Epithelial cell of umbilical artery (primary cell): ENCODE data around the gene PHF21B. TPM values are rescaled to one million over a fixed set of nuclear protein-coding genes. Genes with fewer than 3 reads are reported as not detected.

Experiments
- total RNA-seq: library from RNA; depleted of rRNA; stranded (reverse); fragments of >200 nt; gene quantifications from 2 replicates; pipeline ENCODE4 v1.2.3, GENCODE V29; 2014

The PHF21B gene
- total RNA-seq, result 0.32 TPM in 1 of 2 replicates, not detected in the other

DNA sequence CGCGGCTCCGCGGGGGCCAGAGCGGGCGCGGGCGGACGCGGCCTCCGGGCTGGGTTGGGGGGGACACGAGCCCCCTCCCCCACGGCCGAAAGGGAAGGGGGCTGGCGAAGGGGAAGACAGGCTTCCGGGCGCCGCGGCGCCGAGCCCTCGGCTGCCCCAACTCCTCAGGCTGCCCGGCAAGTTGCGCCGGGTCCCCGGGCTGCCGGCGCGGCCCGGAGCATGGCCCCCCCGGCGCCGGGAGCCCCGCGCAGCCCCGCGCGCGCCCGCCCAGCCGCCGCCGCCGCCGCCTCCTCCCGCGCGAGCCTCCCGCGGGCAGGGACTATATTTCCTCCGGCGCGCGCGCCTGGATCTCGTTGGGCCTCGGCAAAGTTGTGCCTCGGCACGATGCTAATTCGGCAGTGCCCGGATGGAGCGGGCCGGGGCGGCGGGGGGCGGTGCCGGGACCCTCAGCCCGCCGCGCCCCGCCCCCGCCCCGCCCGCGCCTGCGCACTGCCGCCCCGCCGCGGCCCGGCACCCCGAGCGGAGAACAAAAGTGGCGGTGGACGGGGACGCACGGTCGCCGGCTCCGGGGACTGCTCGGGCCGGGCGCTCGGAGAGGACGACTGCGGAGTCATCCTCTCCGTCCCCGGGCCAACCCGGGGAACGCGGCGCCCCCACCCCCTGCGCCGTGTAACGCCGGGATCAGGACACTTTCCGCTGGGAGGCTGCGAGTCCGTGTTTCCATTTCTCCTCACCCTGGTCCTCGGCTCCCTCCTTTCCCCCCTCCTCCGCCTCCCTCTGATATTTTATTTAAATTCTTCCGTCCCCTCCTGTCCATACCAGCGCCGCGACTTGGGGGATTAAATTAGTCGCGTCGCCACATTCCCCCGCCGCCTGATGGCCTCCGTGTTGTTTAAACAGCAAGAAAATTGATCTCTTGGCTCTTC lies at the start of gene PHF21B:
TSS of gene PHF21B (minus strand) at position 400 of the 926 bp plus-strand sequence. CDS start 456 bp downstream, outside the sequence.

Other genes starting within 250 kb of the PHF21B start
- 45.8 and 62.5 TPM in 2 replicates for gene NUP50, start 153.9 kb upstream of the PHF21B start, total RNA-seq
- gene KIAA0930, start 230.9 kb upstream of the PHF21B start, total RNA-seq, result 33.8 and 43.2 TPM in 2 replicates